DOHH2 (cell line): ENCODE measurements around the gene VTI1A.

Experiments used
- CTCF ChIP-seq: fragments of 200-600 bp; sonication (generic); IDR thresholded peaks from one replicate; pipeline ENCODE4 v1.5.1; 2014; ENCODE audit warnings: antibody characterized with exemption, mild to moderate bottlenecking, low read depth, low read length; ENCODE audit not compliant: poor library complexity, severe bottlenecking
- EZH2phosphoT487 ChIP-seq: fragments of 200-600 bp; sonication (generic); IDR thresholded peaks from 2 replicates; pipeline ENCODE4 v1.6.1; 2017; ENCODE audit warnings: borderline replicate concordance, mild to moderate bottlenecking, antibody characterized with exemption, low read length, moderate library complexity, mixed read lengths

- no peak for TF ChIP-seq CTCF
- TF ChIP-seq EZH2phosphoT487: no peak
Observed at GRCh38 chr10:112675560-112676083, 228.6 kb downstream of the VTI1A start.
